WTC11 (cell line): ENCODE measurements around the gene HTRA1. TPM values are rescaled to one million over a fixed set of nuclear protein-coding genes. Genes with fewer than 3 reads are reported as not detected.

Experiments used
- ATAC-seq: fragments of 200-7000 bp; cut with Tn5 transposase; 2 replicates; pipeline ENCODE4 v1.10.0; 2021; ENCODE audit warnings: mild to moderate bottlenecking, moderate library complexity
- CTCF ChIA-PET: fragments of 300-600 bp; sonication (Branson Sonifier 250); formaldehyde crosslinking; loops from one replicate; lab custom pipeline; 2021; ENCODE audit warnings: antibody characterized with exemption; lab: Charles Lee
- POLR2A ChIA-PET: fragments of 350-600 bp; sonication (Branson Sonifier 250); formaldehyde crosslinking; loops from one replicate; lab custom pipeline; 2021; ENCODE audit warnings: antibody characterized with exemption; lab: Charles Lee
- DNase-seq: peaks from one replicate; pipeline ENCODE4 v3.0.0; 2021; ENCODE audit warnings: low spot score
- H3K27ac Mint-ChIP-seq: 2 replicates; pipeline ENCODE4 v1.8.0; 2021; ENCODE audit warnings: mixed read lengths
- H3K27me3 Mint-ChIP-seq: 2 replicates; pipeline ENCODE4 v1.8.0; 2021; ENCODE audit warnings: low read depth, mild to moderate bottlenecking, moderate library complexity, mixed read lengths
- H3K36me3 Mint-ChIP-seq: 2 replicates; pipeline ENCODE4 v1.8.0; 2021; ENCODE audit warnings: mixed read lengths
- H3K4me1 Mint-ChIP-seq: 2 replicates; pipeline ENCODE4 v1.8.0; 2022; ENCODE audit warnings: mixed read lengths
- H3K4me3 Mint-ChIP-seq: 2 replicates; pipeline ENCODE4 v1.8.0; 2021; ENCODE audit warnings: mild to moderate bottlenecking, moderate library complexity, mixed read lengths
- H3K9me3 Mint-ChIP-seq: 2 replicates; pipeline ENCODE4 v1.8.0; 2021; ENCODE audit warnings: mixed read lengths
- EMX1 ChIP-seq: fragments of 250-450 bp; sonication (Bioruptor Pico); IDR thresholded peaks from 2 replicates; pipeline ENCODE4 v1.8.0; 2021; ENCODE audit warnings: mild to moderate bottlenecking
- MYBL2 ChIP-seq: sonication (generic); formaldehyde crosslinking; IDR thresholded peaks from 2 replicates; pipeline ENCODE4 v1.8.1; 2023; ENCODE audit warnings: mild to moderate bottlenecking, moderate library complexity, missing genetic modification reagents
- NFATC4 ChIP-seq: fragments of 250-450 bp; sonication (Bioruptor Pico); IDR thresholded peaks from 2 replicates; pipeline ENCODE4 v1.9.0; 2021; ENCODE audit warnings: mild to moderate bottlenecking
- SMAD3 ChIP-seq: sonication (generic); formaldehyde crosslinking; IDR thresholded peaks from 2 replicates; pipeline ENCODE4 v1.8.0; 2022; ENCODE audit warnings: missing genetic modification reagents, mild to moderate bottlenecking, borderline replicate concordance
- TCF7 ChIP-seq: sonication (generic); formaldehyde crosslinking; IDR thresholded peaks from 2 replicates; pipeline ENCODE4 v1.8.0; 2022; ENCODE audit warnings: mild to moderate bottlenecking, low read depth, missing genetic modification reagents, moderate library complexity
- ZNF219 ChIP-seq: sonication (generic); formaldehyde crosslinking; IDR thresholded peaks from 2 replicates; pipeline ENCODE4 v1.8.0; 2023; ENCODE audit warnings: missing genetic modification reagents, mild to moderate bottlenecking, borderline replicate concordance
- total RNA-seq: library from RNA; stranded (reverse); gene quantifications from 3 replicates; pipeline ENCODE4 v1.2.3, GENCODE V29; 2021
- TF ChIP-seq, protein P1 (sequence below): sonication (generic); formaldehyde crosslinking; IDR thresholded peaks from 2 replicates; pipeline ENCODE4 v1.8.1; 2023; ENCODE audit warnings: mild to moderate bottlenecking, missing genetic modification reagents, borderline replicate concordance
- TF ChIP-seq, protein P2 (sequence below): sonication (generic); formaldehyde crosslinking; IDR thresholded peaks from 2 replicates; pipeline ENCODE4 v1.8.0; 2022; ENCODE audit warnings: mild to moderate bottlenecking, missing genetic modification reagents
- TF ChIP-seq, protein P3 (sequence below): sonication (generic); formaldehyde crosslinking; IDR thresholded peaks from 2 replicates; pipeline ENCODE4 v1.8.1; 2023; ENCODE audit warnings: mild to moderate bottlenecking, missing genetic modification reagents
- TF ChIP-seq, protein P4 (sequence below): fragments of 250-450 bp; sonication (Bioruptor Pico); IDR thresholded peaks from 2 replicates; pipeline ENCODE4 v1.9.0; 2021; ENCODE audit warnings: mild to moderate bottlenecking
- TF ChIP-seq, protein P5 (sequence below): sonication (generic); formaldehyde crosslinking; IDR thresholded peaks from 2 replicates; pipeline ENCODE4 v1.8.1; 2022; ENCODE audit warnings: low read depth, mild to moderate bottlenecking, moderate library complexity, missing genetic modification reagents, borderline replicate concordance
- TF ChIP-seq, protein P6 (sequence below): fragments of 250-450 bp; sonication (Bioruptor Pico); conservative IDR thresholded peaks from 2 replicates; pipeline ENCODE4 v1.9.0; 2021; ENCODE audit warnings: mild to moderate bottlenecking
- TF ChIP-seq, protein P7 (sequence below): sonication (generic); formaldehyde crosslinking; IDR thresholded peaks from 2 replicates; pipeline ENCODE4 v1.8.1; 2023; ENCODE audit warnings: mild to moderate bottlenecking, missing genetic modification reagents, moderate library complexity
- TF ChIP-seq, protein P8 (sequence below): fragments of 250-450 bp; sonication (Bioruptor Pico); IDR thresholded peaks from 2 replicates; pipeline ENCODE4 v2.1.2; 2022; ENCODE audit warnings: mild to moderate bottlenecking, moderate library complexity

The HTRA1 gene
- total RNA-seq, 1 experiment from 2014 or later, result 18.3 TPM

DNA sequence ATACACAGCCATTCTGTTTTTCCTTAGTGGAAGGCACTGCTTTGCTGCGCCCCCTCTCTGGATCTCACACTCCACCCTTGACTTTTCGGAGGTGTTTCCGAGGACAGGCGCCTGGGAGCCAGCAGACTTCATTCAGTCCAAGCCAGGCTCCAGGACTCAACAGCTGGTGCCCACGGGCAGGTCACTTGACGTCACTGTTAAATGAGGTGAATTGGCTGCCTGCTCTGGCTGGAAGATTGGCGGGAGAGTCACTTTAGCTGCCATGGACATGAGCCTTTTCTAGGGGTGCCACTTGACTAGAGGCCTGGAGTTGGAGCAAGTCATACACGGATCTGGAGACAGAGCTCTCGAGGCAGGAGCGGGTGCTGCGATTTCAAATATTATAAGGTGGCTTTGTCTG lies 3.2 kb downstream of the HTRA1 start (continued):
- TF ChIP-seq, protein P1, sequence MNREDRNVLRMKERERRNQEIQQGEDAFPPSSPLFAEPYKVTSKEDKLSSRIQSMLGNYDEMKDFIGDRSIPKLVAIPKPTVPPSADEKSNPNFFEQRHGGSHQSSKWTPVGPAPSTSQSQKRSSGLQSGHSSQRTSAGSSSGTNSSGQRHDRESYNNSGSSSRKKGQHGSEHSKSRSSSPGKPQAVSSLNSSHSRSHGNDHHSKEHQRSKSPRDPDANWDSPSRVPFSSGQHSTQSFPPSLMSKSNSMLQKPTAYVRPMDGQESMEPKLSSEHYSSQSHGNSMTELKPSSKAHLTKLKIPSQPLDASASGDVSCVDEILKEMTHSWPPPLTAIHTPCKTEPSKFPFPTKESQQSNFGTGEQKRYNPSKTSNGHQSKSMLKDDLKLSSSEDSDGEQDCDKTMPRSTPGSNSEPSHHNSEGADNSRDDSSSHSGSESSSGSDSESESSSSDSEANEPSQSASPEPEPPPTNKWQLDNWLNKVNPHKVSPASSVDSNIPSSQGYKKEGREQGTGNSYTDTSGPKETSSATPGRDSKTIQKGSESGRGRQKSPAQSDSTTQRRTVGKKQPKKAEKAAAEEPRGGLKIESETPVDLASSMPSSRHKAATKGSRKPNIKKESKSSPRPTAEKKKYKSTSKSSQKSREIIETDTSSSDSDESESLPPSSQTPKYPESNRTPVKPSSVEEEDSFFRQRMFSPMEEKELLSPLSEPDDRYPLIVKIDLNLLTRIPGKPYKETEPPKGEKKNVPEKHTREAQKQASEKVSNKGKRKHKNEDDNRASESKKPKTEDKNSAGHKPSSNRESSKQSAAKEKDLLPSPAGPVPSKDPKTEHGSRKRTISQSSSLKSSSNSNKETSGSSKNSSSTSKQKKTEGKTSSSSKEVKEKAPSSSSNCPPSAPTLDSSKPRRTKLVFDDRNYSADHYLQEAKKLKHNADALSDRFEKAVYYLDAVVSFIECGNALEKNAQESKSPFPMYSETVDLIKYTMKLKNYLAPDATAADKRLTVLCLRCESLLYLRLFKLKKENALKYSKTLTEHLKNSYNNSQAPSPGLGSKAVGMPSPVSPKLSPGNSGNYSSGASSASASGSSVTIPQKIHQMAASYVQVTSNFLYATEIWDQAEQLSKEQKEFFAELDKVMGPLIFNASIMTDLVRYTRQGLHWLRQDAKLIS (CRISPR knock-in tag), result no peak
- no peak for TF ChIP-seq ZNF219 (CRISPR knock-in tag)
- TF ChIP-seq, all 79 proteins: peak for 0

DNA sequence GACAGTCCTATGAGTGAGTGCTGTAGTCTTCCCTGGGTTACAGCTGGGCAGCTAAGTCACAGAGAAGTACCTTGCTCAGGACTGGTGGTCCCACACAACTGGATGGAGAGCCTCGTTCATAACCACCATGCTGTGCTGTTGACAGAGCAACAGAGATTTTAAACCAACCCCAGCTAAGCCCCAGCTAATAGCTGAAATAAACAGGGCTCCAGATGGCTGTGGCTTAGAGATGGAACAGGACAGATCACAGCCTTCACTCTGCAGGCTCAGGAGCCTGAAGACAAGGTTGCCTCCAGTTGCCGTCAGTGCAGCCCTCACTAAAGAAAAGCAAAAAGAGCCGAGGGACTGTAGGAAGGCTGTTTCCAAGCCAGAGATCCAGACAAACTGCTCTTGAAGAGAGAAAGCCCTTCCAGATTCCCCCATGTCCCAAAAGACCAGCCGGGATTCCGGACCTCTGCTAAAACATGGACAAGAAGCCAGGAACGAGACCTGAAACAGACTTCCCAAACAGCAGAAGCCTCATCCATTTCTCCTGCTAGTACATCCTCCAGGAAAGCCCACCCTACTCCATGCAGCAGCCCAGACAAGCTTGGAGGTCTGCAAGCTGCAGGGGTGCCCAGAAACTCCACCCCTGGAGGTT lies 4.2 kb downstream of the HTRA1 start:
- Mint-ChIP-seq H3K36me3 (no peaks in the 10 kb centered on the region), H3K27me3 (peaks cover 43% of the 10 kb centered on the region)
- no peak for TF ChIP-seq MYBL2
- TF ChIP-seq SMAD3 (CRISPR knock-in tag), result no peak
- TF ChIP-seq, protein P2, sequence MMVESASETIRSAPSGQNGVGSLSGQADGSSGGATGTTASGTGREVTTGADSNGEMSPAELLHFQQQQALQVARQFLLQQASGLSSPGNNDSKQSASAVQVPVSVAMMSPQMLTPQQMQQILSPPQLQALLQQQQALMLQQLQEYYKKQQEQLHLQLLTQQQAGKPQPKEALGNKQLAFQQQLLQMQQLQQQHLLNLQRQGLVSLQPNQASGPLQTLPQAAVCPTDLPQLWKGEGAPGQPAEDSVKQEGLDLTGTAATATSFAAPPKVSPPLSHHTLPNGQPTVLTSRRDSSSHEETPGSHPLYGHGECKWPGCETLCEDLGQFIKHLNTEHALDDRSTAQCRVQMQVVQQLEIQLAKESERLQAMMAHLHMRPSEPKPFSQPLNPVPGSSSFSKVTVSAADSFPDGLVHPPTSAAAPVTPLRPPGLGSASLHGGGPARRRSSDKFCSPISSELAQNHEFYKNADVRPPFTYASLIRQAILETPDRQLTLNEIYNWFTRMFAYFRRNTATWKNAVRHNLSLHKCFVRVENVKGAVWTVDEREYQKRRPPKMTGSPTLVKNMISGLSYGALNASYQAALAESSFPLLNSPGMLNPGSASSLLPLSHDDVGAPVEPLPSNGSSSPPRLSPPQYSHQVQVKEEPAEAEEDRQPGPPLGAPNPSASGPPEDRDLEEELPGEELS (CRISPR knock-in tag), result no peak
- TF ChIP-seq, protein P1 (CRISPR knock-in tag), result no peak
- no peak for TF ChIP-seq TCF7 (CRISPR knock-in tag)
- TF ChIP-seq, protein P3, sequence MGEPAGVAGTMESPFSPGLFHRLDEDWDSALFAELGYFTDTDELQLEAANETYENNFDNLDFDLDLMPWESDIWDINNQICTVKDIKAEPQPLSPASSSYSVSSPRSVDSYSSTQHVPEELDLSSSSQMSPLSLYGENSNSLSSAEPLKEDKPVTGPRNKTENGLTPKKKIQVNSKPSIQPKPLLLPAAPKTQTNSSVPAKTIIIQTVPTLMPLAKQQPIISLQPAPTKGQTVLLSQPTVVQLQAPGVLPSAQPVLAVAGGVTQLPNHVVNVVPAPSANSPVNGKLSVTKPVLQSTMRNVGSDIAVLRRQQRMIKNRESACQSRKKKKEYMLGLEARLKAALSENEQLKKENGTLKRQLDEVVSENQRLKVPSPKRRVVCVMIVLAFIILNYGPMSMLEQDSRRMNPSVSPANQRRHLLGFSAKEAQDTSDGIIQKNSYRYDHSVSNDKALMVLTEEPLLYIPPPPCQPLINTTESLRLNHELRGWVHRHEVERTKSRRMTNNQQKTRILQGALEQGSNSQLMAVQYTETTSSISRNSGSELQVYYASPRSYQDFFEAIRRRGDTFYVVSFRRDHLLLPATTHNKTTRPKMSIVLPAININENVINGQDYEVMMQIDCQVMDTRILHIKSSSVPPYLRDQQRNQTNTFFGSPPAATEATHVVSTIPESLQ, result no peak
- TF ChIP-seq NFATC4 (CRISPR knock-in tag), result no peak
- TF ChIP-seq, protein P4, sequence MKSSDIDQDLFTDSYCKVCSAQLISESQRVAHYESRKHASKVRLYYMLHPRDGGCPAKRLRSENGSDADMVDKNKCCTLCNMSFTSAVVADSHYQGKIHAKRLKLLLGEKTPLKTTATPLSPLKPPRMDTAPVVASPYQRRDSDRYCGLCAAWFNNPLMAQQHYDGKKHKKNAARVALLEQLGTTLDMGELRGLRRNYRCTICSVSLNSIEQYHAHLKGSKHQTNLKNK (CRISPR knock-in tag), result no peak
- TF ChIP-seq, protein P5, sequence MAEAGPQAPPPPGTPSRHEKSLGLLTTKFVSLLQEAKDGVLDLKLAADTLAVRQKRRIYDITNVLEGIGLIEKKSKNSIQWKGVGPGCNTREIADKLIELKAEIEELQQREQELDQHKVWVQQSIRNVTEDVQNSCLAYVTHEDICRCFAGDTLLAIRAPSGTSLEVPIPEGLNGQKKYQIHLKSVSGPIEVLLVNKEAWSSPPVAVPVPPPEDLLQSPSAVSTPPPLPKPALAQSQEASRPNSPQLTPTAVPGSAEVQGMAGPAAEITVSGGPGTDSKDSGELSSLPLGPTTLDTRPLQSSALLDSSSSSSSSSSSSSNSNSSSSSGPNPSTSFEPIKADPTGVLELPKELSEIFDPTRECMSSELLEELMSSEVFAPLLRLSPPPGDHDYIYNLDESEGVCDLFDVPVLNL (CRISPR knock-in tag), result no peak
- TF ChIP-seq, protein P6, sequence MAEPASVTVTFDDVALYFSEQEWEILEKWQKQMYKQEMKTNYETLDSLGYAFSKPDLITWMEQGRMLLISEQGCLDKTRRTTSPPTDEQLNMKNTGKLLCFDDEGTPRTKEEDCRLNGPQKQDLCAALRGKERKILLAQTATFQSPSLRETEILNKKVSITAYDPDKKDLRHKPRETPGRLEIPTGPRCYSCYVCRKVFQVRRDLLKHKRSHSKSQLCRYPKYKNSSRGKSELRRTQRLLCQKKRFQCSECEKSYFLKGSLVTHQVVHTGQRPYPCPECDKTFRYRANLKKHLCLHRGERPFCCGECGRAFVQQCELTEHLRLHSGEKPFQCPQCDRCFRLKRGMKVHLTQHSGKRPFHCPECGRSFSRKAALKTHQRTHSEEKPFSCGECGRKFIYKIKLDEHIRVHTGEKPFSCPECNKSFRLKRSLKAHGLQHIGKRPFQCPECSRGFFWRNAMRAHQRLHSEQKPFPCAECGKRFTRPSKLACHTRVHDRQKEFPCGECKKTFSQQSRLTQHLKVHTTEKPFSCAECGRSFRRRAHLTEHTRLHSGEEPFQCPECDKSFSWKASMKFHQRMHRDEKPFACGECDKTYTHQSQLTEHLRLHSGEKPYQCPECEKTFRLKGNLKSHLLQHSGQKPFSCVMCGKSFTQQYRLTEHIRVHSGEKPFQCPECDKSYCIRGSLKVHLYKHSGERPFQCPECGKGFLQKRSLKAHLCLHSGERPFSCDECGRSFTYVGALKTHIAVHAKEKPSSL (CRISPR knock-in tag), result no peak
- TF ChIP-seq, protein P7, sequence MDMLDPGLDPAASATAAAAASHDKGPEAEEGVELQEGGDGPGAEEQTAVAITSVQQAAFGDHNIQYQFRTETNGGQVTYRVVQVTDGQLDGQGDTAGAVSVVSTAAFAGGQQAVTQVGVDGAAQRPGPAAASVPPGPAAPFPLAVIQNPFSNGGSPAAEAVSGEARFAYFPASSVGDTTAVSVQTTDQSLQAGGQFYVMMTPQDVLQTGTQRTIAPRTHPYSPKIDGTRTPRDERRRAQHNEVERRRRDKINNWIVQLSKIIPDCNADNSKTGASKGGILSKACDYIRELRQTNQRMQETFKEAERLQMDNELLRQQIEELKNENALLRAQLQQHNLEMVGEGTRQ, result no peak
- TF ChIP-seq, protein P8, sequence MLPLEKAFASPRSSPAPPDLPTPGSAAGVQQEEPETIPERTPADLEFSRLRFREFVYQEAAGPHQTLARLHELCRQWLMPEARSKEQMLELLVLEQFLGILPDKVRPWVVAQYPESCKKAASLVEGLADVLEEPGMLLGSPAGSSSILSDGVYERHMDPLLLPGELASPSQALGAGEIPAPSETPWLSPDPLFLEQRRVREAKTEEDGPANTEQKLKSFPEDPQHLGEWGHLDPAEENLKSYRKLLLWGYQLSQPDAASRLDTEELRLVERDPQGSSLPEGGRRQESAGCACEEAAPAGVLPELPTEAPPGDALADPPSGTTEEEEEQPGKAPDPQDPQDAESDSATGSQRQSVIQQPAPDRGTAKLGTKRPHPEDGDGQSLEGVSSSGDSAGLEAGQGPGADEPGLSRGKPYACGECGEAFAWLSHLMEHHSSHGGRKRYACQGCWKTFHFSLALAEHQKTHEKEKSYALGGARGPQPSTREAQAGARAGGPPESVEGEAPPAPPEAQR (CRISPR knock-in tag), result no peak
- TF ChIP-seq EMX1 (CRISPR knock-in tag), result no peak

More for the DNA sequence above, 4.2 kb downstream of the HTRA1 start:
- peaks cover 22% of the 10 kb centered on the region for H3K4me1 Mint-ChIP-seq
- DNase-seq (no peak), ATAC-seq (no peak)
- ChIA-PET POLR2A (no interaction called here), CTCF (interaction anchor here (0.6 to 1.3 kb wide), 2 partner anchors 18 to 100 kb away, joined by 3 read pairs; no protein-coding TSS in a partner anchor)
- H3K4me3 Mint-ChIP-seq, result no peak overlapping the region
- no peaks in the 10 kb centered on the region for H3K9me3 Mint-ChIP-seq
- no peak overlapping the region for H3K27ac Mint-ChIP-seq
